Neural cell (in vitro differentiated cells): ENCODE results near the gene LRCOL1. TPM values are rescaled to one million over a fixed set of nuclear protein-coding genes. Genes with fewer than 3 reads are reported as not detected.

Experiments used
- H2AFZ ChIP-seq: fragments of 200-600, 300-800 bp; sonication (generic), shearing (Covaris generic); 2 replicates; pipeline ENCODE4 v1.6.0; 2014; ENCODE audit warnings: low read depth, mild to moderate bottlenecking, antibody characterized with exemption, low read length, moderate library complexity
- H3F3A ChIP-seq: fragments of 200-600 bp; shearing (Covaris generic); 2 replicates; pipeline ENCODE4 v1.6.1; 2016; ENCODE audit warnings: mild to moderate bottlenecking, moderate library complexity, mixed read lengths, antibody characterized with exemption, low read length; ENCODE audit not compliant: insufficient read depth, poor library complexity, severe bottlenecking
- H3K27ac ChIP-seq: fragments of 200-600, 300-800 bp; sonication (generic), shearing (Covaris generic); 2 replicates; pipeline ENCODE4 v1.5.1; 2014; ENCODE audit warnings: mild to moderate bottlenecking, low read length, moderate library complexity
- H3K27me3 ChIP-seq: fragments of 300-800, 200-600 bp; sonication (generic), shearing (Covaris generic); 2 replicates; pipeline ENCODE4 v1.6.0; 2014; ENCODE audit warnings: mild to moderate bottlenecking, low read depth, low read length, moderate library complexity; ENCODE audit not compliant: insufficient read depth
- H3K36me3 ChIP-seq: fragments of 300-800, 200-600 bp; sonication (generic), shearing (Covaris generic); 2 replicates; pipeline ENCODE4 v1.5.1; 2014; ENCODE audit warnings: mild to moderate bottlenecking, antibody characterized with exemption, low read length, moderate library complexity; ENCODE audit not compliant: insufficient read depth
- H3K4me2 ChIP-seq: fragments of 300-800, 200-600 bp; sonication (generic), shearing (Covaris generic); 2 replicates; pipeline ENCODE4 v1.6.0; 2014; ENCODE audit warnings: mild to moderate bottlenecking, low read length
- H3K4me3 ChIP-seq: fragments of 300-800, 200-600 bp; sonication (generic), shearing (Covaris generic); 2 replicates; pipeline ENCODE4 v1.5.1; 2014; ENCODE audit warnings: mild to moderate bottlenecking, low read length, moderate library complexity
- H3K79me2 ChIP-seq: fragments of 200-600 bp; shearing (Covaris generic); replicated peaks from 2 replicates; pipeline ENCODE4 v1.6.0; 2014; ENCODE audit warnings: mild to moderate bottlenecking, low read length, moderate library complexity; ENCODE audit not compliant: insufficient read depth
- H3K9ac ChIP-seq: fragments of 300-800, 200-600 bp; sonication (generic), shearing (Covaris generic); 2 replicates; pipeline ENCODE4 v1.6.1; 2016; ENCODE audit warnings: mild to moderate bottlenecking, low read length, mixed read lengths
- H3K9me2 ChIP-seq: fragments of 200-600 bp; shearing (Covaris generic); 2 replicates; pipeline ENCODE4 v1.6.1; 2016; ENCODE audit warnings: mild to moderate bottlenecking, low read length, mixed read lengths; ENCODE audit not compliant: insufficient read depth
- H3K9me3 ChIP-seq: fragments of 200-600, 300-800 bp; sonication (generic), shearing (Covaris generic); 2 replicates; pipeline ENCODE4 v1.6.1; 2016; ENCODE audit warnings: mild to moderate bottlenecking, mixed run types, low read length, moderate library complexity, mixed read lengths
- H4K20me1 ChIP-seq: fragments of 200-600 bp; shearing (Covaris generic); 2 replicates; pipeline ENCODE4 v1.6.1; 2016; ENCODE audit warnings: mild to moderate bottlenecking, mixed run types; ENCODE audit not compliant: insufficient read depth
- CTCF ChIP-seq: fragments of 450-650 bp; IDR thresholded peaks from 2 replicates; pipeline ENCODE4 v1.5.1; 2014; ENCODE audit warnings: antibody characterized with exemption, mild to moderate bottlenecking, moderate library complexity; ENCODE audit not compliant: poor library complexity, severe bottlenecking
- EP300 ChIP-seq: fragments of 450-650 bp; conservative IDR thresholded peaks from 2 replicates; pipeline ENCODE4 v1.6.1; 2014; ENCODE audit warnings: antibody characterized with exemption, mild to moderate bottlenecking, moderate library complexity; ENCODE audit not compliant: poor library complexity, severe bottlenecking
- EZH2 ChIP-seq: fragments of 200-600, 300-800 bp; shearing (Covaris generic), sonication (generic); IDR thresholded peaks from 2 replicates; pipeline ENCODE4 v1.6.1; 2014; ENCODE audit warnings: antibody characterized with exemption, low read length, borderline replicate concordance, mild to moderate bottlenecking; ENCODE audit not compliant: insufficient read depth, poor library complexity, severe bottlenecking
- MXI1 ChIP-seq: fragments of 450-650 bp; conservative IDR thresholded peaks from 2 replicates; pipeline ENCODE4 v1.6.1; 2014; ENCODE audit warnings: antibody characterized with exemption, mild to moderate bottlenecking; ENCODE audit not compliant: poor library complexity, severe bottlenecking
- POLR2AphosphoS5 ChIP-seq: IDR thresholded peaks from 2 replicates; pipeline ENCODE4 v1.6.1; 2012
- RAD21 ChIP-seq: fragments of 450-650 bp; conservative IDR thresholded peaks from 2 replicates; pipeline ENCODE4 v1.6.1; 2014; ENCODE audit warnings: antibody characterized with exemption, mild to moderate bottlenecking, moderate library complexity
- SMC3 ChIP-seq: fragments of 450-650 bp; conservative IDR thresholded peaks from 2 replicates; pipeline ENCODE4 v1.6.1; 2014; ENCODE audit warnings: antibody characterized with exemption, mild to moderate bottlenecking, moderate library complexity; ENCODE audit not compliant: poor library complexity
- TAF1 ChIP-seq: IDR thresholded peaks from 2 replicates; pipeline ENCODE4 v1.6.1; 2012; ENCODE audit warnings: low read depth
- polyA minus RNA-seq: library from RNA; depleted of rRNA, polyadenylated mRNA; stranded (reverse); fragments of >200 nt; gene quantifications from 2 replicates; pipeline ENCODE4 v1.2.3, GENCODE V29; 2014
- polyA plus RNA-seq: library from polyadenylated mRNA; depleted of rRNA; stranded (reverse); fragments of >200 nt; gene quantifications from 2 replicates; pipeline ENCODE4 v1.2.3, GENCODE V29; 2014
- TF ChIP-seq, protein P1 (sequence below): IDR thresholded peaks from 2 replicates; pipeline ENCODE4 v1.6.1; 2012; ENCODE audit warnings: borderline replicate concordance

The LRCOL1 gene
- not detected in 2 replicates for polyA plus RNA-seq
- polyA minus RNA-seq: not detected in 2 replicates

- Histone ChIP-seq H3K79me2 (no peaks in the 10 kb centered on the region), H3K4me3 (no peak within 1 kb of the TSS), H3K27me3 (peaks cover 1% of the 10 kb centered on the region), H3K9ac (no peak within 1 kb of the TSS), H2AFZ (no peak within 1 kb of the TSS), H3K9me3 (no peaks in the 10 kb centered on the region), H3K9me2 (no peaks in the 10 kb centered on the region), H3F3A (no peaks in the 10 kb centered on the region), H3K27ac (no peak within 1 kb of the TSS), H3K36me3 (no peaks in the 10 kb centered on the region), H4K20me1 (no peaks in the 10 kb centered on the region), H3K4me2 (no peak within 1 kb of the TSS)
- no peak for TF ChIP-seq CTCF
- TF ChIP-seq EZH2: no peak
- no peak for TF ChIP-seq SMC3
- TF ChIP-seq EP300: no peak
- no peak for TF ChIP-seq MXI1
- no peak for TF ChIP-seq POLR2AphosphoS5
- TF ChIP-seq TAF1: no peak
- TF ChIP-seq, protein P1, sequence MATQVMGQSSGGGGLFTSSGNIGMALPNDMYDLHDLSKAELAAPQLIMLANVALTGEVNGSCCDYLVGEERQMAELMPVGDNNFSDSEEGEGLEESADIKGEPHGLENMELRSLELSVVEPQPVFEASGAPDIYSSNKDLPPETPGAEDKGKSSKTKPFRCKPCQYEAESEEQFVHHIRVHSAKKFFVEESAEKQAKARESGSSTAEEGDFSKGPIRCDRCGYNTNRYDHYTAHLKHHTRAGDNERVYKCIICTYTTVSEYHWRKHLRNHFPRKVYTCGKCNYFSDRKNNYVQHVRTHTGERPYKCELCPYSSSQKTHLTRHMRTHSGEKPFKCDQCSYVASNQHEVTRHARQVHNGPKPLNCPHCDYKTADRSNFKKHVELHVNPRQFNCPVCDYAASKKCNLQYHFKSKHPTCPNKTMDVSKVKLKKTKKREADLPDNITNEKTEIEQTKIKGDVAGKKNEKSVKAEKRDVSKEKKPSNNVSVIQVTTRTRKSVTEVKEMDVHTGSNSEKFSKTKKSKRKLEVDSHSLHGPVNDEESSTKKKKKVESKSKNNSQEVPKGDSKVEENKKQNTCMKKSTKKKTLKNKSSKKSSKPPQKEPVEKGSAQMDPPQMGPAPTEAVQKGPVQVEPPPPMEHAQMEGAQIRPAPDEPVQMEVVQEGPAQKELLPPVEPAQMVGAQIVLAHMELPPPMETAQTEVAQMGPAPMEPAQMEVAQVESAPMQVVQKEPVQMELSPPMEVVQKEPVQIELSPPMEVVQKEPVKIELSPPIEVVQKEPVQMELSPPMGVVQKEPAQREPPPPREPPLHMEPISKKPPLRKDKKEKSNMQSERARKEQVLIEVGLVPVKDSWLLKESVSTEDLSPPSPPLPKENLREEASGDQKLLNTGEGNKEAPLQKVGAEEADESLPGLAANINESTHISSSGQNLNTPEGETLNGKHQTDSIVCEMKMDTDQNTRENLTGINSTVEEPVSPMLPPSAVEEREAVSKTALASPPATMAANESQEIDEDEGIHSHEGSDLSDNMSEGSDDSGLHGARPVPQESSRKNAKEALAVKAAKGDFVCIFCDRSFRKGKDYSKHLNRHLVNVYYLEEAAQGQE: no peak
- TF ChIP-seq RAD21: no peak
These were observed at the start of gene LRCOL1 for GRCh38 chr12:132610051-132610759. Gene LRCOL1, minus strand, starts transcription at chr12:132610582. Its CDS starts 4,331 bp downstream, at chr12:132606251.

DNA sequence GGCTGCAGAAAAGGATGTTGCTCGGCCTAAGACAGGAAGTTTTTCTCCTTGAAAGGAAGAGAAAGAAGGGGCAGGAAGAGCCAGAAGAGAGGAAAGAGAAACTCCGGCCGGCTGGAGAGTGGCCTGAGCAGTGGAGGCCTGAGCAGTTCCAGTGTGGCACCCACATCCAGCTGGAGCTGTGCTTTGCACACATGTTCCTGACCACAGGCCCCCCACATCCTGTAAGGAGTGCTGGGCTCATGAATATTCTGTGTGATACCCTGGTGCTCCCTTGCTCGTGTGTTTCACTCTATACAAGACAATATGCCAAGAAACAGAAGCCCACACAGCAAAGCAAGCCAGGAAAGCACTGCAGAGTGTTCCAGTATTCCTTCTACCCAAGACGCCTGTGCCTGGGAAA is 49.7 kb upstream of the LRCOL1 start:
- Histone ChIP-seq H3K9me3 (no peaks in the 10 kb centered on the region), H2AFZ (no peak overlapping the region)
- no peak for TF ChIP-seq SMC3
- TF ChIP-seq TAF1: no peak
- TF ChIP-seq EP300: no peak
- TF ChIP-seq POLR2AphosphoS5: no peak
- no peak for TF ChIP-seq RAD21
- no peak for TF ChIP-seq MXI1
- TF ChIP-seq, protein P1: no peak
- no peak for TF ChIP-seq CTCF
- no peak for TF ChIP-seq EZH2

More for the DNA sequence above, 49.7 kb upstream of the LRCOL1 start:
- H3K4me3 ChIP-seq: no peak overlapping the region
- H3K4me2 ChIP-seq: no peak overlapping the region
- H3K36me3 ChIP-seq: no peaks in the 10 kb centered on the region
- no peaks in the 10 kb centered on the region for H3F3A ChIP-seq
- H3K27ac ChIP-seq: no peak overlapping the region
- no peaks in the 10 kb centered on the region for H3K27me3 ChIP-seq
- H4K20me1 ChIP-seq: no peaks in the 10 kb centered on the region
- no peaks in the 10 kb centered on the region for H3K79me2 ChIP-seq
- H3K9ac ChIP-seq: no peak overlapping the region
- no peaks in the 10 kb centered on the region for H3K9me2 ChIP-seq
